DMS114 treated with DMSO at 0.1 percent for 48 hours (cell line): ENCODE results near the gene PLXNA1.

Source experiments
- DNase-seq: peaks from one replicate; lab custom pipeline; 2025; ENCODE audit not compliant: unreplicated experiment; lab: John Stamatoyannopoulos, UW

PLXNA1 gene

GRCh38 chr3:126987129-126987528 is 4.2 kb downstream of the PLXNA1 start:
- DNase-seq: no peak

- no peak for DNase-seq
Measured at GRCh38 chr3:126987596-126987995, 4.7 kb downstream of the PLXNA1 start.

GRCh38 chr3:126988451-126989021 is 5.6 kb downstream of the PLXNA1 start:
- no peak for DNase-seq

GRCh38 chr3:126989316-126990023 is 6.6 kb downstream of the PLXNA1 start:
- no peak for DNase-seq

GRCh38 chr3:126990024-126990700 is 7.2 kb downstream of the PLXNA1 start:
- DNase-seq: no peak

- DNase-seq: no peak
Measured at GRCh38 chr3:126990890-126991289, 8.0 kb downstream of the PLXNA1 start.

GRCh38 chr3:126991366-126992200 is 8.7 kb downstream of the PLXNA1 start:
- DNase-seq: no peak

GRCh38 chr3:126992216-126992615 is 9.3 kb downstream of the PLXNA1 start:
- DNase-seq: no peak

GRCh38 chr3:126992776-126993175 is 9.9 kb downstream of the PLXNA1 start:
- DNase-seq: no peak

GRCh38 chr3:126993436-126993835 is 10.5 kb downstream of the PLXNA1 start:
- no peak for DNase-seq

GRCh38 chr3:126994661-126995245 is 11.8 kb downstream of the PLXNA1 start:
- DNase-seq: no peak

- no peak for DNase-seq
Measured at GRCh38 chr3:126995254-126995780, 12.4 kb downstream of the PLXNA1 start.

GRCh38 chr3:126995926-126996512 is 13.1 kb downstream of the PLXNA1 start:
- DNase-seq: no peak

GRCh38 chr3:126996905-126997304 is 14.0 kb downstream of the PLXNA1 start:
- no peak for DNase-seq

GRCh38 chr3:126997455-126998038 is 14.6 kb downstream of the PLXNA1 start:
- no peak for DNase-seq

GRCh38 chr3:126998320-126998719 is 15.4 kb downstream of the PLXNA1 start:
- no peak for DNase-seq

- no peak for DNase-seq
Measured at GRCh38 chr3:126998728-126999127, 15.8 kb downstream of the PLXNA1 start.

GRCh38 chr3:126999383-126999782 is 16.5 kb downstream of the PLXNA1 start:
- no peak for DNase-seq

- no peak for DNase-seq
Measured at GRCh38 chr3:127000119-127000518, 17.2 kb downstream of the PLXNA1 start.

GRCh38 chr3:127000761-127001160 is 17.8 kb downstream of the PLXNA1 start:
- no peak for DNase-seq
